ENCODE data around the gene PCP2. TPM values are rescaled to one million over a fixed set of nuclear protein-coding genes. Genes with fewer than 3 reads are reported as not detected.
A peak's percentile ranks its signal among the peaks of the same experiment; 100 is the strongest.
"Not testable (repeated sequence)": the region's sequence is repeated elsewhere in the genome, so short reads cannot be mapped to it uniquely, and the experiment has no call there.

Gene PCP2
- polyA plus RNA-seq, 3 donors: 0.42 to 1.8 (median 0.83) TPM

DNA sequence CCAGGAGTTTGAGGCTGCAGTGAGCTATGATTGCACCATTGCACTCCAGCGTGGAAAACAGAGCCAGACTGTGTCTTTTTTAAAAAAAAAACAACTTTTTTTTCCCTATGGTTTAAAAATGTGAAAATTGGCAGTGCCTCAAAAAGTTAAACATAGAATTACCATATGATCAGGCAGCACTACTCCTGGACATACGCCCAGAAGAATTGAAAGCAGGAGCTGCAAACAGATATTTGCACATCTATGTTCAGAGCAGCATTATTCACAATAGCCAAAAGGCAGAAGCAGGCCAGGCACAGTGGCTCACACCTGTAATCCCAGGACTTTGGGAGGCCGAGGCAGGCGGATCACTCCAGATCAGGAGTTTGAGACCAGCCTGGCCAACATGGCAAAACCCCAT, 31.6 kb upstream of the PCP2 start:
- DNase-seq (ENCODE audit: extremely low read depth in 1 of 11, low read depth in 9 of 11, low spot score in 4 of 11): no peak

DNA sequence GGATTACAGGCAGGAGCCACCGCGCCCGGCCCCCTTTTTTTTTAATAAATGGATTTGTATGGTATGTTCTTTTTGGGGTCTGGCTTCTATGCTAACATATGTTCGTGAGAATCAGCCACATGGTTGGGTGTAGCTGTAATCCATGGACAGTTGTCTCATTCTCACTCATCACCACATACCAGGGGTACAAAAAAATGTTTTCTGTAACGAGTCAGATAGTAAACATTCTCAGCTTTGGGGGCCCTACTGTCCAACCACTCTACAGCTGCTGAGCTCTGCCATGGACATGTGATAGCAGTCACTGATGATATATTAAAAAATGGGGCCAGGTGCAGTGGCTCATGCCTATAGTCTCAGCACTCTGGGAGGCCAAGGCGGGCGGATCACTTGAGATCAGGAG, 30.2 kb upstream of the PCP2 start:
- DNase-seq (ENCODE audit: extremely low read depth in 1 of 11, low read depth in 9 of 11, low spot score in 4 of 11): no peak

DNA sequence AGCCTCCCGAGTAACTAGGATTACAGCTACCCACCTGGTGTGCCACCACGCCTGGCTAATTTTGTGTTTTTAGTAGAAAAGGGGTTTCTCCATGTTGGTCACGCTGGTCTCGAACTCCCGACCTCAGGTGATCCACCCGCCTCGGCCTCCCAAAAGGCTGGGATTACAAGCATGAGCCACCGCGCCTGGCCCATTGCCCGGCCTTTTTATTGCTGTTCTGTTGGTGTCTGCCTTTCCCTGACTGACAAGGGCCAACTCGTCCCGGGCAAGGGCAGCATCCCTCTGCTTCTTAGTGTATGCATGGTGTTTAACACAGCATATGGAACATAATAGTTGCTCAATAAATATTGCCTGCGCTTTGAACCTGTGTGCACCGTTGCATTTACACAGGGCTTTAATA, 29.1 kb upstream of the PCP2 start:
- no peak for DNase-seq (ENCODE audit: extremely low read depth in 1 of 11, low read depth in 9 of 11, low spot score in 4 of 11)

DNA sequence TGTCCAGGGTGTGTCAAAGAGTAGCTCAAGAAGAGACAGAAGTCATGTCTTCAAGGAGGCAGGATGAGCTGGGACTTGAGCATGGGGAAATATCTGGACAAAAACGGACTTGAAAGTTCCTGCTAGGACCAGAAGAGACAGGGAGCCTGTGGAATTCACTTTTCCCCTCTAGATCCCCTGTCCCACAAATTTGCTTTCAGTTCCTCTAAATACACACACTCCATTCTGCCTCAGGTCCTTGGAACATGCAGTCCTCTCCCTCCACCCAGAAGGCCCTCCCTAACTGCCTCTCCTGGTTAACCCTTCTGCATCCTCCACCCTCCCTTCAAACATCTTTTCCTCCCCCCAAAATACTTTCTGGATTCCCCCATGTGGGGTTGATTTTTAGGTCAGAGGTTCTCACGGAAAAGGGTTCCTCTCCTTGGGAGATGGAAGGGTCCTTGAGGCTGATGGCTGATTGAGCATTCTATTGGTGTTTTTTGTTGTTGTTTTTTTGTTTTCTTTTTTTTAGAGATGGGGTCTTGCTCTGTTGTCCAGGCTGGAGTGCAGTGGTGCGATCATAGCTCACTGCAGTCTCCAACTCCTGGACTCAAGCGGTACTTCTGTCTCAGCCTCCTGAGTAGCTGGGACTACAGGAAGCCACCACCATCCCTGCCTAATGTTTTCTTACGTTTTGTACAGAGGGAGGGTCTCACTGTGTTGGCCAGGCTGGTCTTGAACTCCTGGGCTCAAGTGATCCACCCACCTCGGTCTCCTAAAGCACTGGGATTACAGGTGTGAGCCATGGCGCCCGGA, 28.4 kb upstream of the PCP2 start:
- no peak for DNase-seq (ENCODE audit: extremely low read depth in 1 of 11, low read depth in 9 of 11, low spot score in 4 of 11)

DNA sequence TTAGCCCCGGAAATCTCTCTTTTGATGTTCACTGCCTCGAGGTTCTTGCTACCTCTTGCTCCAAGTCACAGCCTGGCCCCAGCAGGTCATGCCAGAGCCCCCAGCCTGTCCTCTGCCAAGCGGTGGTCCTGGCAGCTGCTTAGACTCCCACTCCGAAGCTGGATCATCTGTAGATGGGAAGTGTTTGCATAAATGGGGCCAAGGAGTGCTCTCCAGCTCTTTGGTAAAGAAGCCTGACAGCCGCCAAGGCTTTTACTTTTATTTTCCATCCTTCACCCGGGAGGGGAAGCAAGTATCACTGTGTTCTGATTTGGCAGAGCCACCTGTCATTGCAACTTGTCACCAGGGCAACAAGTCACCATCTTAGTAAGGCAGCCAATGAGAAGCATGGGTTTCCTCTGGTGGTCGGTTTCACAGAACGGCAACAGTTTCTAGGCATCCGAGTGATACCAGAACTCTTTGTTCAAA, 24.7 kb upstream of the PCP2 start:
- no peak for DNase-seq (ENCODE audit: extremely low read depth in 1 of 11, low read depth in 9 of 11, low spot score in 4 of 11)

DNA sequence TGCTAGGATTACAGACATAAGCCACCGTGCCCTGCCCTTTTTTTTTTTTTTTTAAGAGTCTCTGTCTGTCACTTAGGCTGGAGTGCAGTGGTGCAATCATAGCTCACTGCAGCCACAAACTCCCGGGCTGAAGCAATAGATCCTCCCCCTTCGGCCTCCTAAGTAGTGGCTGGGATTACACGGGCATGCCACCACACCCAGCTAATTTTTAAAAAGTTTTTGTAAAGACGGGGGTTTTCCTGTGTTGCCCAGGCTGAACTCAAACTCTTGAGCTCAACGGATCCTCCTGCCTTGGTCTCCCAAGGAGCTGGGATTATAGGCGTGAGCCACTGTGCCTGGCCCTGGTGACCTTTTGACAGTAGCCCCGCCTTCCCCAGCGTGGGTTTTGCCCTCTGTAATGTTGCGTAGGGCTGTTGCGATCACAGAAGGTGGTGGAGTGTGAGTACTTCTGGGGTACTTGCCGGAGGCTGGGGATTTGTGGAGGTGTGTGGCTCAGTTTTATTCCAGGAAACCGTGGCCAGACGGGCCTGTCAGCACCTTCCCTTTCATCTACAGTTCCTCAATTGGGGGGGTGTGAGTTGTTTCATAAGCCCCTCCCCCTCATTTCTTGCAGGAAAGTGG, 23.7 kb upstream of the PCP2 start:
- no peak for DNase-seq (ENCODE audit: extremely low read depth in 1 of 11, low read depth in 9 of 11, low spot score in 4 of 11)

DNA sequence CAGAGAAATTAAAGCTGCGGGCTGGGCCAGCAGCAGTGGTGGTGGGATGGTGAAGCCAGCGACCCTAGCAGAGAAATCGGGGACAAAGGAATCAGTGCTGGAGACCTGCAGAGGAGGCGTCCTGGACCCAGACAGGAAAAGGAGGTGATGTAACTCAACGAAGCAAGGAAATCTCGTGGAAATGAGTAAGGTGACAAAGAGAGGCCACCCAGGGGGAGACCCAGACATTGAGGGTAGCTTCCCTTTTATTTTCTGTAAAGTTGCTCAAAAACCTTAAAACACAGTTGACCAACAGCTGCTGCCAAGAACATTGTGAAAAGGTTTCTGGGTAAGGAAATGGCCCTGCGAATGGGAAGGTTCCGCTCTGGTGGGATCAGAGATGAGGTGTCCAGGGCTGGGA, 22.1 kb upstream of the PCP2 start:
- no peak for DNase-seq (ENCODE audit: extremely low read depth in 1 of 11, low read depth in 9 of 11, low spot score in 4 of 11)

DNA sequence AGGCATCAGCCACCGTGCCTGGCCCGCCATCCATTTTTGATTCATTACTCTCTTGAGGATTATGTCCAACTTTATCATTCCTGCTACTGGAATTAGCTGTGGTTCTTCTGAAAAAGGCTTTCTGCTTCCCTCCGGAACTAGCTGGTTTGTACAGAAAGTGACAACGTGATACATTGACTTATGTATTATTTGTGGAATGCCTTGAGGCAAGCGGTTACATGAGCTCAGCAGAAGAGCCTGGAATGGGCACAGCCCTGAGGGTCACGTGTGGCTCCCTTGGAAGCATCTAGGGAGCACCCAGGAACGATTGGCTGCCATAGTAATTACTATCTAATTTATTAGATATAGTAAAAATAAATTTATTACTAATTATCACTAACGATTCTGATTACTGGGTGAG, 20.9 kb upstream of the PCP2 start:
- no peak for DNase-seq (ENCODE audit: extremely low read depth in 1 of 11, low read depth in 9 of 11, low spot score in 4 of 11)

DNA sequence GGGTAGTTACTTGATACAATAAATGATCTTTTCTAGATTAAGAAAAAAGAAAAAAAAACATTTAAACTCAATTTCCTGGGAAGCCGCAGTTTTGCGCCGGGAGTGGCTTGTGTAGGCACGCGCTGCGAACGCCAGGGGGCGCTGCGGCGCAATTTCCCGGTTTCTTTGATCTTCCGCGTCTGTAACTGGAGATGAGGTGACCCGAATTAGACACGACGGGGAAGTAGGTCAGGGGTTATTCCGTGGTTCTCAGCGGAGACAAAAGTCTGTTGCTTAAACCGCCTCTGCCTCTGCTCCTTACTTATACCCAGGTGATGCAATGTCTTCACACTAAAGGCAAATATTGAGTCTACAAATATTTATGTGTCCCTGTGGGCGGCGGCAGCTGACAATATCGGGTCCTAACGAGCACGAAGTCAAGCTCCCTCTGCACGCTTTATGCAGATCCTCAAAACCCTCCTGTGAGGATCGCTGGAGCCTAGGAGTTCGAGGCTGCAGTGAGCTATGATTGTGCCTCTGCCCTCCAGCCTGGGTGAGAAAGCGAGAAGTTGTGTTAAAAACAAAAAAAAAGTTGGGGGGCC, 18.6 kb upstream of the PCP2 start:
- peak; percentile 55 to 81 (median 75) for DNase-seq (ENCODE audit: extremely low read depth in 1 of 11, low read depth in 9 of 11, low spot score in 4 of 11)

DNA sequence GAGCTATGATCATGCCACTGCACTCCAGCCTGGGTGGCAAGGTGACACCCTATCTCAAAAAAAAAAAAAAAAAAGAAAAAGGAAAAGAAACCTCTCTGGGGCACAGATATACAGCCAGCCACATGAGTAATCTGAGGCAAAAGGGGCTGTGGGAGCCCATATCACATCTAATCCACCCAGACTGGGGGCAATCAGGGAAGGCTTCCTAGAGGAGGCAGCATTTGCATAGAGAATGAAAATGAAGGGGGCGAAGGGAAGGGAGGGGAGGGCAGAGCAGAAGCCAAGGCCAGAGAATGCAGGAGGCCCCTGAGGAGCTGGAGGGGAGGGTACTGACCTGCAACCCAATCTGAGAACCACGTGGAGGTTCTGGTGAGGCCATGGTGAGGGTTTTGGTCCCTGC, 16.6 kb upstream of the PCP2 start:
- DNase-seq (ENCODE audit: extremely low read depth in 1 of 11, low read depth in 9 of 11, low spot score in 4 of 11): no peak

DNA sequence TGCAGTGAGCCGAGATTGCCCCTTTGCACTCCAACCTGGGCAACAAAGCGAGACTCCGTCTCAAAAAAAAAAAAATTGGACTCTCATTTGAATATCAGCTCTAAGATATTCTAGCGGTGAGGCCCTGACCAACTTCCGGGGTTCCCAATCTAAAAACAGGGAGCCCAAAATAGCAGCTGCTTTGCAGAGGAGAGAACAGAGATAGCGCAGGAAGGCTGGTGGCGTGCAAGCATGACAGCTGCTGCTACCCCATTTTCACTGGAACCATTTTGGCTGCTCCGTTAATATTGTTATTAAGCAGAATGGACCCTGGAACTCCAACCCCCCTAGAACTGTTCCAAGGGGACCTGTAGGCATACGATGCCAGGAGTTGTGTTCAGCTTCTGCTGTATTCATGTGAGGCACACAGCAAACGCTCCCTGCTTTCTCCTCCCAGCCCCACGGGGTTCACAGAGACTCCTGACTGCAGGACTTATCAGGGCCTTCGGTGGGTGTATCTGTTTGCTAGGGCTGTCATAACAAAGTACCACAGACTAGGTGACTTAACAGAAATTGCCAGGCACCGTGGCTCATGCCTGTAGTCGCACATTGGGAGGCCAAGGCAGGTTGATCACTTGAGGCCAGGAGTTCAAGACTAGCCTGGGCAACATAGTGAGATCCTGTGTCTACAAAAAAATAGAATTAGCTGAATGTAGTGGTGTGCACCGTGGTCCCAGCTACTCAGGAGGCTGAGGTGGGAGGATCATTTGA, 14.9 kb upstream of the PCP2 start:
- no peak for DNase-seq (ENCODE audit: extremely low read depth in 1 of 11, low read depth in 9 of 11, low spot score in 4 of 11)

DNA sequence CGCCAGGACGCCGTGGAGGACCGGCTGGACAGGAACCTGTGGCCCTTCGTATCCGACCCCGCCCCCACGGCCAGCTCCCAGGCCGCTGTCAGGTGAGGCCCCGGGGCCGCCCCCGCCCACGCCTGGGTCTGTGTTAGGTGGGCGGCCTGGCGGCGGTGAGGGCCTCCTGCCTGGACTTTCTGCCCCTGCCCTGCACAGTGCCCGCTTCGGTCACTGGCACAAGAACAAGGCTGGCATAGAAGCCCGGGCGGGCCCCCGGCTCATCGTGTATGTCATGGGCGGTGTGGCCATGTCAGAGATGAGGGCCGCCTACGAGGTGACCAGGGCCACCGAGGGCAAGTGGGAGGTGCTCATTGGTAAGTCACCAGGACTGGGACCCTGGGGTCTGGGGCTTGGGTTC, 13.6 kb upstream of the PCP2 start:
- no peak for DNase-seq (ENCODE audit: extremely low read depth in 1 of 11, low read depth in 9 of 11, low spot score in 4 of 11)

DNA sequence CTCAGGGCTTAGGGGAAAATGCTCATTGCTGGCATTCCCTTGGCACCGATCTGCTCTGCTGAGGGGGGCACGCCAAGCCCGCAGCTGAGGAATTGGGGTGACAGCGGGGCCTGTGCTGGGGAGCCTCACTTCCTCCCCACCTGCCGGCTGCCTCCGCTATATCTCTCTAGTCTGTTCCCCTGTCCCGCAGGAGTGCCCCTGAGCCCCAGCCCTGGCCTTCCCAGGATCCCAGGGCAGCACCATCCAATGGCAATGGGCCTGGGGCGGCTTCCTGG, 12.8 kb upstream of the PCP2 start:
- DNase-seq (ENCODE audit: extremely low read depth in 1 of 11, low read depth in 9 of 11, low spot score in 4 of 11): no peak

DNA sequence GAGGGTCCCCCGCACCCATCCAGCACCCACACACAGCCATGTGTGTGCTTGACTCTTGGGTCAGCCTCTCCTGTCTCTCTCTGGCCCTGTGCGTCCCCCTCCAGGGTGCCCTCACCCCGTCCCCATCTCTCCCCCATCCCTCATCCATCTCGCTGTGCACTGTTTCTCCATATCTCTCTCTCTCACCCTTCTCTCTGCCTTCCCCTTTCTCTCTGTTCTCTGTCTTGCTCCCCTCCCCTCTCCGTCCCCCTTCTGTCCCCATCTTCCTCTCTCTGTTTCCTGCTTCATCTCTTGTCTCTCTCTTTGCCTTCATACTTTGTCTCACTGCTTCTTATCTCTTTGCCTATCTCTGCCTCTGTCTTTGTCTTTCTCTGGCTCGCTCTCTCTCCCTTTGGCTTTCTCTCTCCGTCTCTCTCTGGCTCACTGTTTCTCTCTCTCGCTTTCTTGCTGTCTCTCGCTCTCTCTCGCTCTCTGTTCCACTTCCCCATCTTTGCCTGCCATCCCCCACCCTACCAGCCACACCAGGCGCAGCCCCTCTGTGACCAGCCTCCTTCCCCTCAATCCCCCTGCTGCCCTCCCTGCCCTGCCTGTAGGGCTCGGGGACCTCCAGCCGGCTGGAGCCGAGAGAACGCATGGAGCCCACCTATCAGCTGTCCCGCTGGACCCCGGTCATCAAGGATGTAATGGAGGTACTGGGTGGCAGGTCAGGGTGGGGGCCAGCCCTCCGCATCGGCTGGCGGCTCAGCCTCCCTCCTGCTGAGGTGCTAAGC, 12.3 kb upstream of the PCP2 start:
- no peak for DNase-seq (ENCODE audit: extremely low read depth in 1 of 11, low read depth in 9 of 11, low spot score in 4 of 11)

DNA sequence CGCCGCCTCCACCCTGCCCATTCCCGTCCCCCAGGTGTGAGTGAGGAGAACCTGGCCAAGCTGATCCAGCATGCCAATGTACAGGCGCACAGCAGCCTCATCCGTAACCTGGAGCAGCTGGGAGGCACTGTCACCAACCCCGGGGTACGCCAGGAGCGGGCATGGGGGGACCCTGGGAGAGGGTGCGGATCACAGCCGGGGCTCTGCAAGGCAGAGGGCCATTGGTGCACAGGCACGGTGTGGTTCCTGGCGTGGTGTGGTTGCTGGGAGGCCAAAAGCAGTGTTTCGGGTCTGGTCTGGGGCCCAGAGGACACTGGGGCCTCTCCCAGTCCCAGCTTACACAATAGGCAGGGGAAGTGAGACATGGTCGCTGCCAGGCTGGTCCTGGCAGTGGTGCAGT, 11.6 kb upstream of the PCP2 start:
- DNase-seq (ENCODE audit: extremely low read depth in 1 of 11, low read depth in 9 of 11, low spot score in 4 of 11): no peak

DNA sequence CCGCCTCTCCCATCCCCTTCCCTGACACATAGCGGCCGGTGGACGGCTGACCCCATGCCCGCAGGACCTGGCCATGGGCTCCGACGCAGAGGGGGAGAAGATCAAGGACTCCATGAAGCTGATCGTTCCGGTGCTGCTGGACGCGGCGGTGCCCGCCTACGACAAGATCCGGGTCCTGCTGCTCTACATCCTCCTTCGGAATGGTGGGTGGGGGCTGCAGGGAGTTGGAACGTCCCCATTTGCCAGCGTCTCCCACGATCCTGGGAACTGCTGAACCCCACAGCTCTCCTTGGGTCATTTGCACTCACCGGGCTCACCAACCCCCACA, 11.0 kb upstream of the PCP2 start:
- no peak for DNase-seq (ENCODE audit: extremely low read depth in 1 of 11, low read depth in 9 of 11, low spot score in 4 of 11)

DNA sequence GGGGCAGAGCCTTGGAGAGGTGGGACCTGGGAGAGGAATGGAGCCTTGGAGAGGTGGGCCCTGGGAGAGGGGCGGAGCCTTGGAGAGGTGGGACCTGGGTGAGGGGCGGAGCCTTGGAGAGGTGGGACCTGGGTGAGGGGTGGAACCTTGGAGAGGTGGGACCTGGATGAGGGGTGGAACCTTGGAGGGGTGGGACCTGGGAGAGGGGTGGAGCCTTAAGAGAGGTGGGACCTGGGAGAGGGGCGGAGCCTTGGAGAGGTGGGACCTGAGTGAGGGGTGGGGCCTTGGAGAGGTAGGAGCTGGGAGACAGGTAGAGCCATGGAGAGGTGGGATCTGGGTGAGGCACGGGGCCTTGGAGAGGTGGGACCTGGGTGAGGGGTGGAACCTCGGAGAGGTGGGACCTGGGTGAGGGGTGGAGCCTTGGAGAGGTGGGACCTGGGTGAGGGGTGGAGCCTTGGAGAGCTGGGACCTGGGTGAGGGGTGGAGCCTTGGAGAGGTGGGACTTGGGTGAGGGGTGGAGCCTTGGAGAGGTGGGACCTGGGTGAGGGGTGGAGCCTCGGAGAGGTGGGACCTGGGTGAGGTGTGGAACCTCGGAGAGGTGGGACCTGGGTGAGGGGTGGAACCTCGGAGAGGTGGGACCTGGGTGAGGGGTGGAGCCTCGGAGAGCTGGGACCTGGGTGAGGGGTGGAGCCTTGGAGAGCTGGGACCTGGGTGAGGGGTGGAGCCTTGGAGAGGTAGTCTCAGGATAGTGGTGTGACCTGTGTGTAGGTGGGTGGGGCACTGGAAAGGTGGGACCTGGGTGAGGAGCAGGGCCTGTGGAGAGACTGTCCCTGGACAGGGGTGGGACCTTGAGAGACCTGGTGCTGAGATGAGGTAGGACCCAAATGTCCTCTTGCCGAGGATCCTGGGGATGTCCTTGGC, 10.4 kb upstream of the PCP2 start:
- not testable (repeated sequence) for DNase-seq (ENCODE audit: extremely low read depth in 1 of 11, low read depth in 9 of 11, low spot score in 4 of 11)

DNA sequence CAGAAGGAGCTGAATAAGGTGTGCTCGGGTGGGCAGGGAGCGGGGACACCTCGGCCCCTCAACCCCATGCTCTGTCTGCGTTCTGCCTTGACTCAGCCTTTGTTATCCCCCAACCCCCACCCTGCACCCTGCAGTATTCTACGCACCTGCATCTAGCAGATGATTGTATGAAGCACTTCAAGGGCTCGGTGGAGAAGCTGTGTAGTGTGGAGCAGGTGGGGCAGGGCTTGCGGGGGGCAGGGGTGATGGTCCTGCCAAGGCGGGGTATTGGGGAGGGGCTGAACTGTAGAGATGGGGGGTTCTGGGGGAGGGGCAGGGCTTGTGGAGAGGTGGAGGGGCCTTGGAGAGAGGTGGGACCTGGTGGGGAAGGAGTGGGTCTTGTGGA, 9.5 kb upstream of the PCP2 start:
- no peak for DNase-seq (ENCODE audit: extremely low read depth in 1 of 11, low read depth in 9 of 11, low spot score in 4 of 11)
